NCI-H1092 treated with DMSO at 0.1 percent for 48 hours (cell line): ENCODE measurements around the gene MYH14.

ENCODE experiments used
- DNase-seq: peaks from one replicate; lab custom pipeline; 2025; lab: John Stamatoyannopoulos, UW

The MYH14 gene

DNA sequence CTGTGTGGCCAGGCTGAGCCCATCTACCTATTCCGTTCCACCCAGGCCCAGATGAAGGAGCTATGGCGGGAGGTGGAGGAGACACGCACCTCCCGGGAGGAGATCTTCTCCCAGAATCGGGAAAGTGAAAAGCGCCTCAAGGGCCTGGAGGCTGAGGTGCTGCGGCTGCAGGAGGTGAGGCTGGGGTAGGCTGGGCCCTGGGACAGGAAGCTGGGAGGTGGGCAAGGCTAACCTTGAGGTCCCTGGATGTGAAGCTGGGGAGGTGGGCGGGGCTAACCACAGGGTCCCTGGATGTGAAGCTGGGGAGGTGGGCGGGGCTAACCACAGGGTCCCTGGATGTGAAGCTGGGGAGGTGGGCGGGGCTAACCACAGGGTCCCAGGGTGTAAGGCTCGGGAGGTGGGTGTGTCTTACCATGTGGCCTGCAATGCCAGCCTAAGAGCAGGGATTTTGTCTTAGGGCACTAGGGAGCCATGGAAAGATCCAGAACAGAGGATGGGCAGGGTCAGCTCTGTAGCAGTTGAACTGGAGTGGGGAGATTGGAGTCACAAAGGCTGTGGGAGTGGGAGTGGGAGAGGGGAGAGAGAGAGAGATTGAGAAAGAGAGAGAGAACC, 88.9 kb downstream of the MYH14 start:
- DNase-seq, result no peak

DNA sequence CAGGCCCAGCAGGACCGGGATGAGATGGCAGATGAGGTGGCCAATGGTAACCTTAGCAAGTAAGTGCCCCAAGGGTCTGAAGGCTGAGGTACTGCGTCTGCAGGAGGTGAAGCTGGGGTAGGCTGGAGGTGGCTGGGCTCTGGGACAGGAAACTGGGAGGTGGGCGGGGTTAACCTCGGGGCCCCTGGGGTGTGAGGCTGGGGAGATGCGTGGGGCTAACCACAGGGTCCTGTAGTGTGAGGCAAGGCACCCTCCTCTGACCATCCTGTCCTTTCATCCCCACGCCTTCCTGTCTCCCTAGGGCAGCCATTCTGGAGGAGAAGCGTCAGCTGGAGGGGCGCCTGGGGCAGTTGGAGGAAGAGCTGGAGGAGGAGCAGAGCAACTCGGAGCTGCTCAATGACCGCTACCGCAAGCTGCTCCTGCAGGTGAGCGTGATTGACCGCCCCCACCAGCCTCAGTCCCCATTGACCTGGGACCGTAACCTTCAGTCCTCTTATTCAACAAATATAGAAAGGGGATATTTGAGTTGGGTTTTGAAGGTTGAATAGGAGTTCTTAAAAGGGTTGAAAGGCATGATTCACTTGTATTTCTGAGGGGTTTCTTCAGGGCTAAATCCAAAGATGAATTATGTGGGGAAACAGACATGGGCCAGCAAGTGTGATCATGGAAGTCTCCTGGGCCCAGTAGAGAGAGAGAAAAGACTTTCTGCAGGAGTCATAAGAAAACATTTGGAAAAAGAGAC, 90.0 kb downstream of the MYH14 start:
- no peak for DNase-seq

DNA sequence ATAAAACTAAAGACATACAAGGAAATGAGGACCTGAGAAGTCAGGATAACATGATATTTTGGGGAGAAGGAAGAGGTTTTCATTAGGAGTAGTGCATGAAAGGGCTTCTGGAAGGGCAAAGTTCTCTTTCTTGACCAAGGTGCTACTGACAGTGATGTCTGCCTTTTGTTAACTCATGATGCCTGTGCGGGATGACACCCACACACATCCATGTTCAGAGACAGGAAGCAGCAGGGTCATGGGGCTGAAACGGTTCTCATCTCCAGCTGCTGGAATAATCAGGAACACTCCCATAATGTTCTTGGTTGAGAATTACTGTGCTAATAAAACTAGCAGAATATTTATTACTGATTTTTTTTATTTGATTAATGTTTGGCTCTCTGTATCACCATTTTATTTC, 96.6 kb downstream of the MYH14 start:
- no peak for DNase-seq

DNA sequence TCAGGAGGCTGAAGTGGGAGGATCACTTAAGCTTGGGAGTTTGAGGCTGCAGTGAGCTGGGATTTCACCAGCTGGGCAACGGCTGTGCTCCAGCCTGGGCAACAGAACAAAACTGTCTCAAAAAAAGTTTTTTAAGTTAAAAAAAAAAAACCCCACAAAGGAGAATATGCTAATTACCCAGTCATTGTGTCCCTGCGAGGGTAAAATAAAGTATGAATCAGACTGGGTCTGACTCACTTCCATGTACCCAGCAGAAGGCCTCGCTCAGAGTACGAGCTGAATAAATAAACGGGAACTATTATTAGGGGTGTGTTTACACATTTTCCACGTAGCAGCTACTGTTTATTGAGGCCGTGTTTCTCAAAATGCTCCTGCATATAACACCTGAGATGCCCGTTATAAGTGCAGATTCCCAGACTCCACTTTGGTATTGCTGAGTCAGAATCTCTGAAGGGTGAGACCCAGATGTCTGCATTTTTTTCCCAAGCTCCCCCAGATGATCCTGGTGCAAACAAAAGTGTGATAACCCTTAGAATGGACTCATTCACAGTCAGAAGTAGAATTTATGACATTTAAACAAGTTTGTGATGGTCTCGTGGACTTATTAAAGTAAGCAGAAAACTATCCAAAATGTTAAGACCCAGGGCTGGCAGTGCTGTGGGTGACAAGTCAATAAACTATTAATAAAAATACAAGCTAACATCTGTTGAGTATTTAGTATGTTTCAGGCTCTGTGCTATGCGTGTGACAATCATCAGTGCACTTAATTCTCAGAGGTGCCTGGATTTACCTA, 97.6 kb downstream of the MYH14 start:
- DNase-seq, result no peak

DNA sequence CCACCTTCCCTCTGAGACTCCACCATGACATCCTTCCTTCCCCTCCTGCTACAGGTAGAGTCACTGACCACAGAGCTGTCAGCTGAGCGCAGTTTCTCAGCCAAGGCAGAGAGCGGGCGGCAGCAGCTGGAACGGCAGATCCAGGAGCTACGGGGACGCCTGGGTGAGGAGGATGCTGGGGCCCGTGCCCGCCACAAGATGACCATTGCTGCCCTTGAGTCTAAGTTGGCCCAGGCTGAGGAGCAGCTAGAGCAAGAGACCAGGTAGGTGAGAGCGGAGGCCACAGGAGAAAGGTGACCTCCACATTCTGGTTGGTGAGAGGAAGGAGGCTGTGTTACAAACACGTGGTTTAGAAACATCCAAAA, 98.2 kb downstream of the MYH14 start:
- DNase-seq, result no peak

DNA sequence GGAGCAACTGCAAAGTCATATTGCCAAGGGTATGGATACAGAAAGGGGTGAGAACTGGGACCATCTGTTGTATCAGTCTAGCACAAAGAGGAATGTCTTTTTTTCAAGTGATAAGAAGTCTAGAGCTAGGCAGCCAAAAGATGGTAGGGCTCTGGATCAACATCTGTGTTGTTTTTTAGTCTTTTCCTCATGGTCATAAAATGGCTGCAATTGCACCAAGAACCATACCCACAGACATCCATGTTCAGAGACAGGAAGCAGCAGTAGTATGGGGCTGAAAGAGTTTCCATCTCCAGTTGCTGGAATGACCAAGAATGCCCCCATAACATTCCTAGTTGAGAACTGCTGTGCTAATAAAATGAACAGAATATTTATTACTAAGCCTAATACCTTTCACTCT, 100.1 kb downstream of the MYH14 start:
- DNase-seq, result no peak

DNA sequence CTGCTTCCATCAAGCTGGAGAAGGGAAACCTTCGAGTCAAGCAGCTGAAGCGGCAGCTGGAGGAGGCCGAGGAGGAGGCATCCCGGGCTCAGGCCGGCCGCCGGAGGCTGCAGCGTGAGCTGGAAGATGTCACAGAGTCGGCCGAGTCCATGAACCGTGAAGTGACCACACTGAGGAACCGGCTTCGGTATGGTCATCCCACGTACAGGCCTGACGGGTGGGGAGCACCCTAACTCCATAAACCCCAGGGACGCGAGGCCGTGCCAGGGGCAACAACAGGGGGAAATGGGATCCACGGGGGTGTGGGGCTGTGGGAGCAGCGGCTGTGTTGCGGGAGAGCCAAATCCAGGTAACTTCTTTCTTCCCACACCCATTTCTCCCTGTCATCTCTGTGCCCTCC, 105.6 kb downstream of the MYH14 start:
- DNase-seq, result no peak

DNA sequence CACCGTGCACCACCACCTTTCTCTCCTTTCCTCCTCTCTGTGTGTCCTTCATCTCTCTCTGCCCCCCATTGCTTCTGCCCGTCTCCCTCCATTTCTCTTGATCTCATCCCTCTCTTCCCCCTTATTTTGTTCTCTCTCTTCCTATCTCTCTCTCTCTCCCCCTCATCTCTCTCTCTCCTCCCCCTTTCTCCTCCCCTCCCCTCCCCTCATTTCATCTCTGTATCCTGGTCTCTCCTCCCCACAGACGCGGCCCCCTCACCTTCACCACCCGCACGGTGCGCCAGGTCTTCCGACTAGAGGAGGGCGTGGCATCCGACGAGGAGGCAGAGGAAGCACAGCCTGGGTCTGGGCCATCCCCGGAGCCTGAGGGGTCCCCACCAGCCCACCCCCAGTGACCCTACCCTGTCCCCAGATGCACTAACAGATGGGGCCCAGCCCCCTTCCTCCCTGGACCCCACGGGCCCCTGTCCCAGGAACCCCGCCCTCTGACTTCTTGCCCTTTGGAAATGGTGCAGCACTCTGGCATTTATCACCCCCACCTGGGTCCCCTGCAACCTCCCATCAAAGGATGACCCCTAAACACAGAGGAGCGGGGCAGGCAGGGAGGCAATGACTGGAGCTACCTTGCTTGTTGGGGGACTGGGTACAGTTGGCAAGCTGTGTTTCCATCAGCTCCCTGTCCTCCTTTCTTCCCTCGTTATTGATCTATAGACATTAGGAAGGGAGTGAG, 106.1 kb downstream of the MYH14 start:
- DNase-seq, result no peak

DNA sequence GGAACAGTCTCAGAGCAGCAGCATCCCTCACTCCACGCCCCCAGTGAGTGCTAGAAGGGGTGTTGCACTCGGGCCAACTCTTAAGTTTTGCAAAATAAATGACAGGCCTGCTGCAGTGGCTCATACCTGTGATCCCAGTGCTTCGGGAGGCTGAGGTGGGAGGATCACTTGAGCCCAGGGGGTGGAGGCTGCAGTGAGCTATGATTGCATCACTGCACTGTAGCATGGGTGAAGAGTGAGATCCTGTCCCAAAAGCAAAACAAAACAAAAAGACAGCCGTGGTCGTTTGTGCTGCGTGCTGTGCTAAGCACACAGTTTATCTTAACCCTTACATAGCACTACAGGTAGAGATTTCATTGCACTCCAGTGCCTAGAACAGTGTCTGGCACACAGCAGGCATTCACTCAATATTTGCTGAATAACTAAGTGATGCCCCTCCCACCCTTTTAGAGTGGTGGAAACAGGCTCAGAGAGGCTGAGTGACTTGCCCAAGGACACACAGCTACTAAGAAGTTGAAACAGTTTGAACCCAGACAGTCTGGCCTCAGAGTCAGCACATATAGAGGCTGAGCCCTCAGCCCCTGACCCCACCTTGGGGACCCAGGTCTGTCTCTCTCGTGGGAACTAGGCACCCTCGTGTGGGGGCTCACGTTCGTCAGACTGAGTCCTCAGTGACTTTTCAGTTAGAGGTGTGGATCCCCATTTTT, 107.5 kb downstream of the MYH14 start:
- no peak for DNase-seq

DNA sequence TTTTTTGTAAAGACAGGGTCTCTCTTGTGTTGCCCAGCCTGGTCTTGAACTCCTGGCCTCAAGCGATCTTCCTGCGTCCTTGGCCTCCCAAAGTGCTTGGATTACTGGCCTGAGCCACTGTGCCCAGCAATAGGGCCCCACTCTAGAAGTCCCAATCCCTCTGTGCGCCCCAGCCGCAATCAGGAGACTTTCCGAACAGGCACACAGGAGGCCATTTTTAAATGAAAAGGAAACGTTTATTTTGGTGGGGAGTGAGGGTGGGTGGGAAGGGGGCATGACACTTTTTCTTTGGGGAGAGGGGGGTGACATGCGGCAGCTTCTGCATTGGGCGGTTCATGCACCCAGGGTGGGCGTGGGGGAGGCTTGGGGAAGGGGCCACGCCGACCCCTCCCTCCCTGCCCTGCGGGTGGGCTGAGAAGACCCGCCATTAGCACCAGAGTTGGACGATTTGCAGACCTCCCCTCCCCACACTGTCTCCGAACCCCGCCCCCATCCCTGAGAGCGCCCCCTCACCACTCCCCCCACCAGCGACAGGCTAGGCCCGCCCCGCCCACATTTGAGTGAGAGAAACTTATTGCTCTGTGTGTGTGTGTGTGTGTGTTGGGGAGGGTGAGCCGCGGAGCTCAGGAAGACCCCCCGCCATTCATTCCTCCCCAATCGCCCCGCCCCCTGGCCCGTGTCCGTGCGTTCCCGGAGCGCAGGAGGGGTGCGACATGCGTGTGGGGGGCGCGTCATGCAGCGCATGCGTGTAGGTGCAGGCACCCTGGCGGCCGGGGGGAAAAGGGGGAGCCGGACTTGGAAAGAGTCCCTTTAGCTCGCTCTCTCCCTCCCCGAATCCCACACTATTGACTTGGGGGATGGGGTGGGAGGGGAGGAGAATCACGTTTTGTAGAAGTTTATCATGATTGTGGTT, 108.6 kb downstream of the MYH14 start:
- DNase-seq, result no peak

DNA sequence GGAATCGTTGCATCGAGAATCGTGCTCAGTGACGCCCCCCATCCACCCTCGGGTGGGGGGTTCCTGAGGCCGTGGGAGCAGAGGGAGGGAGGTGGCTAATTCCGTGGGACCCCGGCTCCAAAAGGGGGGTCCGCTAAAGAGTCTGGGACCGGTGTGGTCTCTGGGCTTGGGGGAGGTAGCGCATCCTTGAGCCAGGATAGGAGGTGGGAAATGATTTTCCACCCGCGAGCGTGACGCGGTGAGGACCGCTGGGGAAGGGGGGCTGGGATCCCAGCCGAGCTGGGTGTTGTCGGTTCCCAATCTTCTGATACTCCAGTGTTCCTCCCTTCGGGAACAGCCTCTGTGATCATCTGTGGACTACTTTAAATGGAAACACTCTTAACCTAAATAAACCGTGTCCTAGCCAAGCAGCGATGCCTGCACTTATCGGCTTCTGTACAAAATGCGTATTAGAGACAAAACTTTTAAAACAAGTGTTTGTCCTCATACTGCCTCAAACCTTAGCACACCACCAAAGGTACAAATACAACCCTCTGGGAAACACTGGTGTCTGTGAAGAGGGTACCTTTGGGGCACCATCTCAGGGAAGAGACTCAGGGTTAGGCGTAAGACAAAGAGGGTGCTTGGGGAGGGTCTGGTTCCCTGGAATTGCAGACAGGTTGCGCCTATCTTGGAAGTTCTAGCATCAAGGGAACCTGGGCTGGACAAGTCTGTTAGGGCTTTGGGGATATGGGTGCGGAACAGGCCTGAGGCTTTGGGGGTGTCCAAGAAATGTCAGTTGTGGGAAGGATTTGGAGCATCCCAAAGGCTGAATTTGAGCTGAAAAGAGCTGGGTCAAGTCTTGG, 109.8 kb downstream of the MYH14 start:
- DNase-seq, result no peak

DNA sequence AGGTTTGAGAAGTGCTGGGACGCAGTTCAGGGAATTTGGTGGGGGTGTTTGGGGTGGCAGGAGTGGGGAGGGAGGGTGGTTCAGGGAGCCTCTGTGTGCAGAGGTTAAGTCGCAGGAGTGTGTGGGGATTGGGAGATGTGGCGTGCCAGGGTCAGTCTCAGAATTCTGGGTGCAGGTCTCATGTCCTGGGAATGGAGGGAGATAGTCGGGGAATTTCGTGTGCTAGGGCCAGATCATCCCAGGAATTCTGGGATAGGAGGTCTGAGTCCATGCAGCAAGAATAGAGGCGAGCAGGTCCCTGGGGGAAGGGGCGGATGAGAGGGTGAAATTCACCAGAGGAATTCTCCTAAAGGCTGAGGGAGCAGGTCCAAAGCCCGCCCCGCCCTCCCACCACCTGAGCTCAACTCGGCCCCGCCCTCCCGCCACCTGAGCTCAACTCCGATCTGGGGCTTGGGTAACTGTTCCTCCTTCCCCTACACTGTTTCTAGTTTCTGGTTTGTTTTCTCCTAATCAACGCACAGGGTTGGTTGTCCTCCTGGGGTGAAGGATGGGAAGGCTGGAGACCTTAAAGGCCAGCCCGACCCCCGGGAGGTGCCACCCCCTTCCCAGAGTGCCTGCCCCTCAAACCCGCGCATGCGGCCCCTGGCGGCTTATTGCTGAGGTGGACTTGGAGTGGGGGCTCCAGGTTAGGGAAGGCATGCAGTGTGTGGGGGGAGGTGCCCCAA, 110.6 kb downstream of the MYH14 start:
- no peak for DNase-seq

DNA sequence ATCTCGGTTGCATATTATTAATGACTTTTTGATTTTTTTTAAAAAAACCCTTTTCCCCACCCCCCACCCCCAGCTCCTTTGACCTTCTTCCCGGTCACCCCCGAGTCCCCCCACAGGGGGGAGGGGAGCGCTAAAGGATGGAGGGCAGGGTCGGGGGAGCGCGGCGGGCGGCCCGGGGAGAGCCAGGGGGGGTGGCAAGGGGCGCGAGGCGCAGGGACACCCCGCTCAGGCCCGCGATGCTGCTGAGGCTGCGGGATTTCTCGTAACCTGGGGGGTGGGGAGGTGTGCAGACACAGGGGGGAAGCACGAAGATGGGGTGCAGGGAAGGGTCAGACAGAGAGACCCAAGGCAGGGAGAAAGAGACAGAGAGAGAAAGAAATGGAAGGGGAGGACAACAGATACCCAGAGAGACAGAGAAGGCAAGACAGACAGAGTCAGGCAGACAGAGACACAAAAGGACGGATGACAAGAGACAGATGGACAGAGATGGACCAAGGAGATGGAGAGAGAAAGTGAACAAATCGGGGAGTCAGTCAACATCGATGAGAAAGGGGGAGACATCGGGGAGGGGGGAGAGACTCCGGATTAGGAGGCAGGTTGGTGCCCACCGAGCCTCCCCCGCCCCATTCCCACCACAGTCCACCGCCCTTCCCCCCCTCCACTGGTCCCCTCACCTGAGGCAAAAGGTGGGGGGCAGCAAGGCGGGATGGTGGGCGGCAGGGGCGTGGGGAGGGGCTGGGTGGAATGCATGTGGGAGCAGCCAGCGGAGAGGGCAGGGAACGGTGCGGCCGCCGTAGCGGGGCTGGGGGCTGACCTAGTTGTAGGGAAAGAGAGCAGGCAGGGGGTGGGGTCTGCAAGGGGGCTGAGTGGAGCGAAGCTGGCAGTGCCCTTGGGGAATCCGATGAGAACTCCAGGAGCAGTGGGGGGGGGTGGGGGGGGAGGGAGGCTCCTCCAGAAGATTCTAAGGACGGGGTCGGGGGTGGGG, 111.6 kb downstream of the MYH14 start:
- DNase-seq, result no peak

DNA sequence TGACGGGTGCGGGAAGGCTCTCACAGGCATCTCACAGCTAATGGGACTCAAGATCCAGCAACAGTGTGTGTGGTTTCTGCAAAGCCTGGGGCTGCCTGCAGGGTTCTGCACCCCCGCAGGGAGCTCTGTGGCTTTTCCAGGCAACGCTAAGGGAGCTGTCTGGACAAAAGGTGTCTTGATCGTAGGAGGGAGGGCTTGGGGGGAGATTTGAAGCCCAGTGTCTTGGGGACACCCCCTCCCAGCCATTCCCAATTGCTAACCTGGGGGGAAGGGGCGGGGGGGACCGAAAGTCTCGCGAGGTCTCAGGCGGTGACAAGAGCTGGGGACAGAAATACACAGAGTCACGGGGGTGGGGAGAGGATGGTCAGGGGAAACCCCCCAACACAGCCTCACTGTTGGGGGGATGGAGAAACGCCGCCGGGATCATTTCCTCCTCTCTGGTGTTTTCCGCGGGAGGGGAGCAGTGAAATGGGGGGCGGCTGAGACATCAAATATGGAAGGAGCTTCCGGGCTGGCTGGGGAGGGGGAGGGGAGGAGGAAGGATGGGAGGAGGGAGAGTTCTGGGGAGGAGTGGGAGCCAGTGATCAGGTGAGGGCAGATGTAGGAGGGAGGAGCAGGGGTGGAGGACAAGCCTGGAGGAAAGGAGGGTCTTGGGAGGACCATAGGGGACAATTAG, 112.5 kb downstream of the MYH14 start:
- DNase-seq, result peak; percentile 4

DNA sequence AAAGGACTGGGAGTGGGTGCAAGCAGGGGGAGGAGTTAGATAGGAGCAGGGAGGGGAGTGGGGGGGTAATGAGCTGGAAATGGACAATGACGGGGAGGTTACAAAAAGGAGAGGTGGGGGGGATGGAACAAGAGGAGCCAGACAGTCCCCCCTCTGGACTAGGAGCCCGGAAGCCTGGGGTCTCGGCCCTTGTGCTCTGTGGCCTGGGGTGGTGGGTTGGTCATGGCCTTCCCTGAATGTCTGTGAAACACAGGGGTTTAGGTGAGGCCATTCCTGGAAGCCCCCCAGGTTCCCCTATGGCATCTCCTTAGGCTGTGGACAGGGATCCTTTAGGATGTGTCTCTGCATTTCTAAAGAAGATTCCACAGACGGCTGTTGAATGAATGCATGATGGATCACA, 113.7 kb downstream of the MYH14 start:
- DNase-seq, result no peak

DNA sequence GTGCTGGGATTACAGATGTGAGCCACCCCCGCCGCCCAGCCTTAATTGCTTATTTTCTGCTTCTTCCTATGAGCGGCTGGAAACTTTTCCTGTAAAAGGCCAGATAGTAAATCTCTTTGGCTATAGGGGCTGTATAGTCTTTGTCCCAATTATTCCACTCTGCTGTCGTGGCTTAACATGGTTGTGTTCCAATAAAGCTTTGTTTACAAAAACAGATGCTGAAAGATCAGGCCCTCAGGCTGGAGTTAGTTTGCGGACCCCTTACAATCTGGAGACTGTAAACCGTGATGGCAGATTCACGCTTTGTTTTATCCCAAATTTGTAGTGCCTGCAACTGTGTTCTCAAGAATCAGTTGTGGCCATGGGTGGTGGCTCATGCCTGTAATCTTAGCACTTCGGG, 115.0 kb downstream of the MYH14 start:
- DNase-seq, result no peak

DNA sequence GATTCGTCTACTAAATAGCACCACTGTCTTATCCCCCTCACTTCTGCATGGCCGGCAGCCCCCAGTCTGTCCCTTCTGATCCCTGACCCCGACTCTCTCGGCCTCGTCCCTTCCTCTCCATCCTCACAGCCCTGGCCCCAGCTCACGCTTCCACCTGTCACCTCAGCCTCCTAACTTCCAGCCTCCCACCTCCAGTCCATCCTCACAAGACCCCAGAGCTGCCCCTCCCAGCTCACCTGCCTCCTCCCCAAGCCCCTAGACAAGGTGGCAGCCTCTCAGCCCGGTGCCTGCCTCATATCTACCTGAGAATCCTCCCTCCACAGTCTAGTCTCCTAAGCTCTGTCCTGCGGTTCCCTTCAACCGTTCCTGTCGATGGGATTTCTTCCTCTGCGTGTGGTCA, 115.7 kb downstream of the MYH14 start:
- DNase-seq, result no peak
